ENCODE data around the gene WWOX.

- TF ChIP-seq CTCF (IDR thresholded peaks at IDR 0.05), result no peak
- TF ChIP-seq POLR2A (IDR thresholded peaks at IDR 0.05), result no peak
Measured at GRCh38 chr16:79006206-79006605, 906.8 kb downstream of the WWOX start.

Data from right lobe of liver (tissue), 4 donors.